Common myeloid progenitor, CD34-positive (primary cell): Measurements from ENCODE around the gene MRPS22.

ENCODE experiments used
- CTCF ChIA-PET: fragments of 350-600 bp; sonication (Branson Sonifier 250); formaldehyde crosslinking; loops from one replicate; lab custom pipeline; 2021; ENCODE audit warnings: antibody characterized with exemption; lab: Charles Lee
- POLR2A ChIA-PET: fragments of 350-600 bp; sonication (Branson Sonifier 250); formaldehyde crosslinking; loops from one replicate; lab custom pipeline; 2021; ENCODE audit warnings: antibody characterized with exemption; lab: Charles Lee
- DNase-seq, 3 donors: peaks; one replicate each; pipeline versions ENCODE4 v3.0.0 to v3.0.0-alpha.2; 2013
- H3K27ac ChIP-seq, 2 experiments: 1 replicate in 1 of 2; 2 replicates in 1 of 2; pipeline ENCODE4 v1.7.0; 2013; ENCODE audit warnings: inconsistent platforms in 2 of 2, low read length in 2 of 2, mild to moderate bottlenecking in 2 of 2, low read depth in 1 of 2, moderate library complexity in 1 of 2; ENCODE audit not compliant: severe bottlenecking in 2 of 2, insufficient read depth in 1 of 2, poor library complexity in 1 of 2
- H3K27me3 ChIP-seq, 5 experiments: replicated peaks in 2 of 5; 1 replicate in 3 of 5; 2 replicates in 2 of 5; pipeline versions ENCODE4 v1.6.1 to v1.7.0; 2013; ENCODE audit warnings: low read length in 4 of 5, mild to moderate bottlenecking in 2 of 5, moderate library complexity in 2 of 5, inconsistent platforms in 1 of 5; ENCODE audit not compliant: insufficient read depth in 5 of 5, control insufficient read depth in 4 of 5
- H3K36me3 ChIP-seq, 4 experiments: 1 replicate in 2 of 4; 2 replicates in 2 of 4; pipeline versions ENCODE4 v1.6.1 to v1.7.0; 2013; ENCODE audit warnings: low read length in 3 of 4, control low read depth in 1 of 4, mild to moderate bottlenecking in 1 of 4; ENCODE audit not compliant: control insufficient read depth in 4 of 4, insufficient read depth in 4 of 4
- H3K4me1 ChIP-seq, 4 experiments: 1 replicate in 3 of 4; 2 replicates in 1 of 4; pipeline versions ENCODE4 v1.6.1 to v1.7.1; 2013; ENCODE audit warnings: low read length in 3 of 4, mild to moderate bottlenecking in 3 of 4, control low read depth in 1 of 4, inconsistent platforms in 1 of 4, moderate library complexity in 1 of 4; ENCODE audit not compliant: control insufficient read depth in 4 of 4, insufficient read depth in 4 of 4; ENCODE audit errors: control extremely low read depth in 1 of 4
- H3K4me3 ChIP-seq, 7 experiments: 1 replicate in 4 of 7; 2 replicates in 3 of 7; pipeline versions ENCODE4 v1.5.1 to v1.7.0; 2013; ENCODE audit warnings: mild to moderate bottlenecking in 7 of 7, low read length in 6 of 7, moderate library complexity in 6 of 7, inconsistent platforms in 2 of 7, low read depth in 2 of 7, control low read depth in 1 of 7; ENCODE audit not compliant: insufficient read depth in 4 of 7, control insufficient read depth in 1 of 7; ENCODE audit errors: extremely low read depth in 1 of 7
- H3K9me3 ChIP-seq, 5 experiments: 1 replicate in 4 of 5; 2 replicates in 1 of 5; pipeline versions ENCODE4 v1.6.1 to v1.7.1; 2013; ENCODE audit warnings: low read length in 4 of 5, mild to moderate bottlenecking in 2 of 5, inconsistent platforms in 1 of 5, low read depth in 1 of 5, moderate library complexity in 1 of 5; ENCODE audit not compliant: control insufficient read depth in 4 of 5, insufficient read depth in 2 of 5; ENCODE audit errors: control extremely low read depth in 1 of 5
- WGBS: methylation state at CpG from one replicate; pipeline ENCODE4 v1.1.5; 2013; ENCODE audit not compliant: insufficient coverage; 5-methylcytosine and 5-hydroxymethylcytosine counted together

MRPS22 gene

DNA sequence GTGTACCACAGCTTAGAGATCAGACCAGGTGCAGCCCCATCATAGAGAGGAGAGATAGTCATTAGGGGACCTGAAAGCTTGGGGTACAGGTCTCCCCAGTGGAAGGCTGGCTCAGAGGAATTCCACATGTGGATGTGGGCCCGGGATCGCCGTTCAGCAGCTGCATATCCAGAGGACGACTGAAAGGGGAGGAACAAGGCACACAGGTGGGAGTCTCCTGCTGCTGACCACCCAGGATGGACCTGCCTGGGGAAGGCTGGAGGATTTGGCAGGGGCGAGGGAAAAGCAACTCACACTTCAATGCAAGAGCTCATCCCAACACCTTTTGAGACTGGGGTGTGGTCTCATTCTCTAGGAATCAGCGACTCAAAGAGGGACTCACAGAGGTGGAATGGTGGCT, 25.0 kb upstream of the MRPS22 start:
- no peak overlapping the region for H3K27ac ChIP-seq
- 91% methylated on average over 6 of the region's 6 CpGs for WGBS
- H3K4me3 ChIP-seq, result no peak overlapping the region
- CTCF ChIA-PET, result interaction anchor here (1.7 to 3.1 kb wide), 3 partner anchors 10 to 207 kb away, joined by 3 to 21 read pairs (median 5); no protein-coding TSS in a partner anchor
- no peaks in the 10 kb centered on the region for H3K36me3 ChIP-seq
- POLR2A ChIA-PET, result no interaction called here
- H3K4me1 ChIP-seq, result peaks cover 0 to 4% (median 0%) of the 10 kb centered on the region in 4 experiments
- H3K27me3 ChIP-seq, result peaks cover 0 to 8% (median 6%) of the 10 kb centered on the region in 5 experiments
- no peaks in the 10 kb centered on the region for H3K9me3 ChIP-seq
- no peak for DNase-seq

DNA sequence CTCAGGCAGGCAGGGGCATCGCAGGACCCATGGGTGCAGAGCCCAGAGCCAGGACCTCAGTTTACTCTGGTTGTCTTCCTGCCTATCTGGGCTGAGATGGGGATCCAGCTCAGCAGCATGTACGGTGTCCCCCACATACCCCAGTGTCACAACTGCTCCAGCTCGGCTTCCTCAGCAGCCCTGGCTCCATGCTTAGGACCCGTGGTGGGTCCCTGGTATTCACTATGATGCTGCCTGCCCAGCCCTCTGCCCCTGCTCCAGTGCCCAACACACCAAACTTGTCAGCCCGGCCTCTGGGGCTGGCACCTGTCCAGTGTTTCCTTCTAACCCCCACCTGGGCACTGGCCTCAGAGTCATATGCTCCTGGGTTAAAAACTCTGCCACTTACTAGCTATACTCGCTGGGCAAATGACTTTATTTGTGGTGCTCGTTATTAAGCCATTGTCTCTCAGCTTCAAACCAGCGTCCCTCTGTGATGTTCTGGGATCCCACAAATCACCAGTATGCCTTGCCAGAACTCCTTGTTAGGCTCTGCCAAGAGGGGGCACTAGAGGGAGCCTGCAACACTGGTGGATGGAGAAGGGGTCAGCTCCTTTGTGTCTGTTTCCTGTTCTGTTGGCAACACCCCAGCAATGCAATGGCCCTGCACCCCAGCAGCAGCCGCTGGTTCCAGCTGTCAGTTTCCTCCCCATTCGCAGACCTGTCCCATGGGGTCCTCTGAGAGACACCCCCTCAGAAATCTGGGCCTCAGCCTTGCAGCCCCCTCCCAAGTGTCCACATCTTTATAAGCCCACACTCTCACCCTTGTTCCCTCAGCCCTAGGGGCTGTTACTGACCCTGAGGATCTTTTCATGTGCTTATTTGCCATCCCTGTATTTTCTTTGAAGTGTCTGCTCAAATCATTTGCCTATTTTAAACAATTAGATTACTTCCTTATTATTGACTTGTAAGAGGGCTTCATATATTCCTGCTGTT, 24.1 kb upstream of the MRPS22 start:
- no peak overlapping the region for H3K4me3 ChIP-seq
- 85% methylated on average over 8 of the region's 10 CpGs for WGBS
- H3K36me3 ChIP-seq, result no peaks in the 10 kb centered on the region
- H3K9me3 ChIP-seq, result no peaks in the 10 kb centered on the region
- no peak overlapping the region for H3K27ac ChIP-seq
- ChIA-PET CTCF (interaction anchor here (1.0 to 3.1 kb wide), 5 partner anchors 9 to 208 kb away, joined by 3 to 21 read pairs (median 4); no protein-coding TSS in a partner anchor), POLR2A (no interaction called here)
- peaks cover 0 to 8% (median 4%) of the 10 kb centered on the region in 5 experiments for H3K27me3 ChIP-seq
- DNase-seq, result peak in 2 of 3 donors; percentile 9 to 13
- H3K4me1 ChIP-seq, result peaks cover 0 to 4% (median 0%) of the 10 kb centered on the region in 4 experiments

DNA sequence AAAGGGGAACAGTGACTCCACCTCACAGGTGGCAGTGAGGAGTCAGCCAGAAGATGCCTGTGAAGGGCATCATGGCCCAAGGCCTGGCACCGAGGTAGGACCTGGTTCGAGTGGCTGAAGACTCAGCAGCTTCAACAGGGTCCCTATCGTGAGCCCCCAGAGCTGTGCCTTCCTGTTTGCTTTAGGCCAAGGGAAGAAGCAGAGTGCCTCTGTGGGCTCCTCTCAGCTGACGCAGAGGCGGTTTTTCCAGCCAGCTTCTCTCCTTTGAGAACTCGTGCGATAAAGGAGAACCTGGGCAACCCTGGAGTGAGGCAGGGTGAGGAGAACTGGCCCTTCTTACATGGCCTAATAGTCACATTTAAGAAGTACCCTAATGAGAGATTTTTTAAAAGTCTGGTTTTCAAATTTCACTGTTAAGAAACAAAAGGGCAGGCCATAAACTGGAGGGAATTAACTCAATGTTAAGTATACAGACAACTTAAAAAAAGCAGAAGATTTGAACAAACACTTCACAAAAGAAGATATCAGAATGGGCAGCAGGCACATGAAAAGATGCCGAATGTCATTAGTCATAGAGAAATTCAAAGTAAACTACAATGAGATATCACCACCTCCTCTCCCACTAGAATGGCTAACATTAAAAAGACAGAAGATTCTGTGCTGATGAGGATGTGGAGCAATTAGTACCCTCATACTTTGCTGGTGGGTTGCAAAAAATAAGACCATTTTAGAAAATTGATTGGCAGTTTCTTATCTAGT, 23.1 kb upstream of the MRPS22 start:
- no peak for DNase-seq
- POLR2A ChIA-PET, result no interaction called here

DNA sequence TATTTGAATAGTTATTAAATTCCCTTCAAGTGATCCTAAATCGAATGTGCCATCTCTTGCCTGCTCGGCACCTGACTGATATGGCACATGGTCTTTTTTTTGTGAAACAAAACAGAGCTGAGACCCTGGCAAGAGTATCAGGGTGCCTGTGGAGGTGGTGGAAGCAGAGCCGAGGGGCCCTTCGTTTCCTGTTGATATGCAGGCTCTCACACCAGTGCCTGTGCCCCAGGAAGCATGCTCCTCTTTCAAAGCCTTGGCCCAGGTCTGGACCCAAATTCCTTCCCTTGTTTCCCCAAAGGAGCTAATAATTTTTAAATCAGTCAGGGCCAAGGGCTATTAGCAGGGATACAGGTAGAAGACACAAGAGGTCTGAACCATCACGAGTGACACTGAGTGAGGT, 21.5 kb upstream of the MRPS22 start:
- Histone ChIP-seq H3K27me3 (peaks cover 0 to 8% (median 0%) of the 10 kb centered on the region in 5 experiments), H3K4me3 (no peak overlapping the region), H3K36me3 (no peaks in the 10 kb centered on the region), H3K4me1 (peaks cover 0 to 4% (median 0%) of the 10 kb centered on the region in 4 experiments), H3K27ac (no peak overlapping the region), H3K9me3 (no peaks in the 10 kb centered on the region)
- CTCF ChIA-PET, result no interaction called here
- POLR2A ChIA-PET, result no interaction called here
- no peak for DNase-seq
- 61% methylated on average over 5 of the region's 5 CpGs for WGBS

More for the DNA sequence above, 23.1 kb upstream of the MRPS22 start:
- 74% methylated on average over 5 of the region's 8 CpGs for WGBS
- H3K9me3 ChIP-seq, result no peaks in the 10 kb centered on the region
- H3K27ac ChIP-seq, result no peak overlapping the region
- H3K27me3 ChIP-seq, result peaks cover 0 to 8% (median 2%) of the 10 kb centered on the region in 5 experiments
- H3K4me3 ChIP-seq, result no peak overlapping the region
- no peaks in the 10 kb centered on the region for H3K36me3 ChIP-seq
- H3K4me1 ChIP-seq, result peaks cover 0 to 4% (median 0%) of the 10 kb centered on the region in 4 experiments
- CTCF ChIA-PET, result interaction anchor here (1.0 to 3.1 kb wide), 3 partner anchors 9 to 27 kb away, joined by 3 to 21 read pairs (median 4); no protein-coding TSS in a partner anchor

DNA sequence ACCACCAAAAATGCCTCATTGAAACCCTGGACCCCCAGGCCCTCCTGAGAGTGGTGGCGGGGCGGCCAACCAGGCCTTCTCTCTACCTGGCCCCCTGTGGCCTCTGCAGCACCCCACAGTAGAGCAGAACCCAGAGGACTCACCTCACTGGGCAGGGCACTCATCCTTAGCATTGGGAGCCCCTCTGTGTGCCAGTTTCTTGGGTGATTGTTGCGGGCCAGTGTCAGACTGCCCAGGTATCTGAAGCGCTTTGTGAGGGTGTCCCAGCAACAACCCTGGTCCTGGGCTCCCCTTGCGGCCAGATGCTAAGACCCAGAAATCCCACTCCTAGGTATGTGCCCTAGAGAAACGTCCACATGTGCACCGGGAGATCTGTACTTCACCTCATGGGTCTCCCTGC, 20.7 kb upstream of the MRPS22 start:
- ChIA-PET CTCF (no interaction called here), POLR2A (no interaction called here)
- H3K36me3 ChIP-seq, result no peaks in the 10 kb centered on the region
- peaks cover 0 to 6% (median 3%) of the 10 kb centered on the region in 4 experiments for H3K4me1 ChIP-seq
- DNase-seq, result no peak
- H3K27me3 ChIP-seq, result peaks cover 0 to 4% (median 0%) of the 10 kb centered on the region in 5 experiments
- H3K27ac ChIP-seq, result no peak overlapping the region
- H3K4me3 ChIP-seq, result no peak overlapping the region
- no peaks in the 10 kb centered on the region for H3K9me3 ChIP-seq
- 100% methylated on average over 5 of the region's 7 CpGs for WGBS

DNA sequence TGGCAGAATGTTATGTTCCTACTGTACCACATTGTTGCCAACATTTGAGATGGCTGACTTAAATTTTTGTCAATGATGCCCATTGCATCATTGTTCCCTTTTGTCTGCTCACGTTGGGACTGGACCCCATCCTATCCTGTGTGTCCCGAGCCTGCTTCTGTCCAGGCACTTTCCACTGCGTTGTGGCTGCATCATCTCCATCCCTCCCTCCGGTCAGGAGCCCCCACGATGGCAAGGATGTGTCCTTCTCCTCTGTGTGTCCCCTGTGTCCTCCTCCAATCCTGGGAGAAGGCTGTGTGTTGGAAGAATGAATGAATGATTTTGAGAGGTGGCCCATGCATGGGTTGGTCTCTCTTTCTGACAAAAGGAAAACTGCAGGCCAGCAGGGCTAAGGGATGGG, 19.4 kb upstream of the MRPS22 start:
- DNase-seq, result no peak
- H3K36me3 ChIP-seq, result no peaks in the 10 kb centered on the region
- ChIA-PET POLR2A (no interaction called here), CTCF (no interaction called here)
- WGBS, result 72% methylated on average over 5 of the region's 5 CpGs
- H3K4me1 ChIP-seq, result peaks cover 0 to 10% (median 8%) of the 10 kb centered on the region in 4 experiments
- H3K27me3 ChIP-seq, result no peaks in the 10 kb centered on the region
- H3K27ac ChIP-seq, result no peak overlapping the region
- no peak overlapping the region for H3K4me3 ChIP-seq
- no peaks in the 10 kb centered on the region for H3K9me3 ChIP-seq
